Erythroblast (primary cell): ENCODE measurements around the gene TOR1A.
A peak's percentile ranks its signal among the peaks of the same experiment; 100 is the strongest.

ENCODE experiments used
- GATA1 ChIP-seq: IDR thresholded peaks from 2 replicates; pipeline ENCODE4 v1.6.1; 2011; ENCODE audit warnings: low read depth, mild to moderate bottlenecking, control low read depth, low read length, moderate library complexity
- POLR2A ChIP-seq: IDR thresholded peaks from 2 replicates; pipeline ENCODE4 v1.6.1; 2011; ENCODE audit warnings: mild to moderate bottlenecking, low read length

DNA sequence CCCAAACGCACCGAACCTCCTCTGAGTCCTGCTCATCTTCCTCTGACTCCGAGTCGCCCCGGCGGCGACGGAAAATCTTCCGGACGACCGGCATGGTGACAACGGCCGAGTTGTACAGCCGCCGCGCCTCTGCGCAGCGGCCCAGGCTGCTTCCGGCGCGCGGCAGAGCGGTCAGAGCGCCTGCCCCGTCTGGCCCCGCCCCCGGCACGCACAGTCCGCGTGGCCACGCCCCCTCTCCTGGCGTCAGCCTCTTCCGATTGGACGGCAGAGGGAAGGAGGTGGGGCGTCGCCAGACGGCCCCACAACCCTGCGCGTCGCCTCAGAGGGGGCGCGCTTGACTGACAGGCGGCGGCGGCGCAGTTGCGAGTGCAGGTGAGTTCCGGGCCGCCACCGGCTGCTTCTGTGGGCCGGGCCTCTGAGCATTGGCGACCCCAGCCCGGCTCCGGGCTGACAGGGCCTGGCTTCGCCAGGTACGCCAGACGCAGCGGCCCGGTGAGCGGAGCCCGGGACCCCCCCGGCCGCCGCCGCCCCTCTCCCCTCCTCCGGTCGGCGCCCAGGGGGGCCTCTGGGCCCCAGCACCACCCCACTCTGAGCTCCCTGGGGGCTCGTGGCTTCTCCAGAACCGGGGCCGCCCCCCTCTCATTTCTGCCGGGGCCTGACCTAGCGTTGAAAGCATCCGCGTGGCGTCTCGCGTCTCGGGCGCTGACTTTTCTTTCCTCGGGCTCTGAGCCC is 11.4 kb upstream of the TOR1A start, which contains the start of the genes C9orf78 and USP20:
- peak; percentile 98 for TF ChIP-seq POLR2A
- no peak for TF ChIP-seq GATA1
